GM19438 (cell line): Measurements from ENCODE around the gene MACO1.
"Not testable (repeated sequence)": the region's sequence is repeated elsewhere in the genome, so short reads cannot be mapped to it uniquely, and the experiment has no call there.

ENCODE experiments used
- ATAC-seq: cut with Tn5 transposase; IDR thresholded peaks from one replicate; pipeline ENCODE4 v1.9.1; 2021; ENCODE audit warnings: low read depth; ENCODE audit not compliant: unreplicated experiment

MACO1 gene

DNA sequence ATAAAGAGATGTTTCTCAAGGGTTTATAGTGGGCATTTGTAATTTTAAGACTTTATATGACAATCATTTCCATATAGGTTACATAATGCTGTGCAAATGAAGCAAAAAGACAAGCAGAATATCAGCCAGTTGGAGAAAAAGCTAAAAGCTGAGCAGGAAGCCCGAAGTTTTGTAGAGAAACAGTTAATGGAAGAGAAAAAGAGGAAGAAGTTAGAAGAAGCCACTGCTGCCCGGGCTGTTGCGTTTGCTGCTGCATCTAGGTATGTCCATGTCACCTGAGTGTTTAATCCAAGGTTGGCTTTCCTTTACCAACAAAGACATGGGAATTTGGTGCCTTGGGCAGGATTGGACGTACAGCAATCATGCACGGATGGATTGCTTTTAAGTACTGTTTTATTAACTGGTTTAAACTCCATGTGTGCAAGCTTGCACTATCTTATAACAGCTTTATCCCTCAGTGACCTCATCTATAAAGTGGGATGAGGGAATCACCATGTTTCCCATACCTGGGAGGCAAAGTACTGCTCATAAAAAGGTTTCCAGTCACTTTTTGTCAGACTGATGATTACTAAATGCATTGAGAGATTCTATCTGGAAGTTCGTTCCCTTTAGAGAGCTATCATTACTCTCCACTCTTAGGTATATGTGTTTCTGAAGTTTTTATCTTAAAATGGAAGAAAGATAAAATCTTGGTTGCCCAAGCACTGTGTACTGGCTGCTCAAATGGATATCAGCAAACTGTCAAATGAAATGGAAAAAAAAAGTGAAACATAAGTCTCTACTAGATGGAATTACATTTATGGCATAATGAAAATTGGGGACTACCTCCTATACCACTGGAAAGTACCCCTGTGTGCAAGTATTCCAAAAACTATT is 55.1 kb downstream of the MACO1 start:
- ATAC-seq: no peak

DNA sequence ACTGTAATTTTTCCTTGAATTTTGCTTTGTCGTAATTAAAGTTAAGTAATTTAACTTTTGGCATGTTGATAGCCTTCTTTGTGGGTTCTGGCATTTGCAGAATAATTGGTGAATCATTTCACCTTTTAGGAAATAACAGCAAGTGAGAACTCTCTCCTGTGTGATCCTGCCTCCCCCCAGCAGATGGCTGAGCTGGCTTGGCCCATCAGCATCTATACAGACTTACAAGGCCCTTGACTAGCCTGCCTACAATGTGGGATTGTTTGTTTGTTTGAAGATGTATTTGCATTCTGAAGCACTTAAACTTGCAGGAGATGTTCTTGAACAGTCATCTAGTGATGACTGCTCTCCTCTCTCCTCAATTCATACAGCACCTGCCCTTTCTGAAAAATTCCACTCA is 55.9 kb downstream of the MACO1 start:
- ATAC-seq: no peak

DNA sequence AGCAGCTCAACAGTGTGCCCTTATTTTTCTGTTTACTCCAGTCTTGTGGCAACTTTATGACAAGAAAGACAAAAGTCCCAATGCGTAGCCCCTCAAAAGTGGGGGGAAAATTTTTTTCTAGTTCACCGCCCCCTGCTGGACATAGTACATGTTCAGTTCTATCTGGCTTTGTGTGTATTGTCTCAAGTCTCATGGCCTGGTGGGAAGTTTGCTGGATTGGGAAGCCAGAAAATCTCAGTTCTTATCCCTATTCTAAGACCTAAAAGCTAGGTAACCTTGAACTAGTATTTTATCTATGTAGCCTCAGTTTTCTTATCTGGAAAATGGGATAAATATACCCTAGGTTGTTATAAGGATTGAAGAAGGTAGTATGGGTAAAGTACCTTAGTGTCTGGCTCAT is 56.9 kb downstream of the MACO1 start:
- no peak for ATAC-seq

DNA sequence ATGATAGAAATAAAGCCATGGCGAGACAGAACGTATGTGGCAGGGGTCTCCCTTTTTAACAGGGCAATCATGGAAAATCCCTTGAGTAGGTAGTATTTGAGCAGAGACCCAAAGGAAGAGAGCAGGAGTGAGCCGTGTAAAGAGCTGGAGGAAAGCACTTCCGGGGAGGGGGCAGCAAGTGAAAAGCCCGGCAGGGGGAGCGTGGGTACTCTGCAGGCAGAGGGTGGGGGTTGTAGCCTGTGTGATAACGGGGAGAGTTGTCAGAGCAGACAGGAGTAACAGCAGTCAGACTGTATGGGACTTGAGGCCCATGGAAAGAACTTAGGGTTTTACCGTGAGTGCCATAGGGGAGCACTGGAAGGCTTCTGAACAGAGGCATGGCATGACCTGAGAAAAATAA is 61.6 kb downstream of the MACO1 start:
- ATAC-seq: no peak

GRCh38 chr1:25494952-25495351 is 64.3 kb downstream of the MACO1 start:
- no peak for ATAC-seq

- no peak for ATAC-seq
Observed at GRCh38 chr1:25500694-25501093, 70.0 kb downstream of the MACO1 start.

GRCh38 chr1:25501235-25502058 is 70.8 kb downstream of the MACO1 start:
- ATAC-seq: no peak

DNA sequence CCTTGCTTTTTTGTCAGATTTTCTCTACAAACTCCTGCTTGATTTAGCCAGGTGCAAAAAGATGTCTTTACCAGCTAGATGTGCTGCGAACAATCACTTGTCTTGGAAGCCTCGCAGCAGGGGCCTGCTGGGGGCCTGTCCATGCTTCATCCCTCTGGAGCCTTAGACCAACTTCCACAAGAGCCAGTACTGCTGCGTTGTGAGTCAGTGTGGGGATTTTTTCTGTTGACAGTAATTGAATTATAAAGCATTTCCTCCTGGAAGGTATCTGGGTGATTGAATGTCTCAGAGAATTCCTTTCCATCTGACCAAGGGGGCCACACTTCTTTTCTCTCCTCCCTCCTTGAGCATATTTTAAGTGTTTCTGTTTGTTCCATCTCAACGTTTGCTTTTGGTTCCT is 72.3 kb downstream of the MACO1 start:
- ATAC-seq: no peak

- ATAC-seq: no peak
Observed at GRCh38 chr1:25503551-25504426, 73.1 kb downstream of the MACO1 start.

DNA sequence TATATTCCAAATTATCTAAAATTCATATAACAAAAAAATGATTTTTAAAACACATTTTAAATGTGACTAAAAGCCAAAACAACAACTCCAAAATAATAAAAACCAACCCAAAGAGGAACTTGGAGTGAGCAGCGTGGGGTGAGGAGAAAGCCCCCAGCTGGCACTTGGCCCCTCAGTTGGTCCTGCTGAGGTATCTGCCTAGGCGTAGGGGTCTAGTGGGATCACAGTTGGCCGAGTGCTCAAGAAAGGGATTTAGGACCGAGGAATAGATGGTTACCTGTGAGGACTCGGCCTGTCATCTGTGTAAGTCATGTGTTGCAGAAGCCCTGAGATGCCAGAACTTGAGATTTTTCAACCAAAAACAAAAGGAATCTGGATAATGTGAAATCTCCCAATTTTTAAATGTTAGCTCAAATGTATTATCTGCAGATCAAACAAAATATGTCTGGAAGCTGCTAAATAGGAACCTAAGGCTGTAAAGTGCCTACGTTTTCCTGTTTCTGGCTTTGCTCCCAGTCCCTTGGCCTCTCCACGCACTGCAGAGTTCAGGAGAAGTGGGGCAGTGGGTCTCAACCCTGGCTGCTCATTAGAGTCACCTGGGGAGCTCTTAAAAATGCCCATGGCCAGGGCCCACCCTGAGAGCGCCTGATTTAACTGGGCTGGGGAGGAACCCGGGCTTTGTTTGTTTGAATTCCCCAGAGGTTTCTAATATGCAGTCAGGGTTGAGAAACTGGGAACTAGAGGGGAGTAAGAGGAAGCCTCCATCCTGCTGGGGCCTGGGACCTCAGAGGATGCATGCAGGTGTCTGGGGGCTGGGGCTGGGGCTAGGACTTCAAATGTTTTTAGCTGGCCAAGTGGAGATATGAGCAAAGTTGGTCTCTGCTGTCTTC is 74.3 kb downstream of the MACO1 start:
- ATAC-seq: no peak

DNA sequence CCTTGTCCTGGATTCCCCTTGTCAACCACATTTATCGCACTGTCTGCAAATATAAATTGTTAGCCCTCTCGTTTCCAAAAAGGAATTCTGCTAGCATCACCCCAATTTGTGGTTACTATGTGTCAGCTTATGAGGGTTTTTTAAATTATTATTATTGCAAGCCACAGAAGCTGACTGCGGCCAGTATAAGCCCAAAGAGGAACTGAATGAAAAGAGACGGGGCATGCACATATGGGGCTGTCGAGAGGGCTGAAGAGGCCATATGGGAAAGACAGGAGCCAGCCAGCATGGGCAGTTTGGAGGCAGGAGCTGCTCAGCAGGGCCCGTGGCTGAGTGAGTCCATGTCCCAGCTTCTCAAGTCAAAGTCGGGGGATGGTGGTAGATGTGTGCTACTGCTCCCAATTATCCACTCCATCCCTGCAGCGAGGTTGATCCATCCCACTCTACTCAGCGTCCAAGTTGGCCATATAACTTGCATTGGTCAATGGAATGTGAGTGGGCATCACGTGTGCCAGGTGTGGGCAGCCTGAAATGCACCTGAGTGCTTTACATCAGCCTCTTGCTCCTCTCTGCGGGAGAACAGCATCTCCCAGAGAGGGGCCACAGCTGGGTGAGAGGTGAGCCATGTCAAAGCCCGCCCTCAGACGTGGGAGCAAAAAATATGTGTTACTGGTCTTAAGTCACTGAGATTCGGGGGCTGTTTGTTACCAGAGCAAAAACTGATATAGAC is 75.1 kb downstream of the MACO1 start:
- ATAC-seq: no peak

- not testable (repeated sequence) for ATAC-seq
Observed at GRCh38 chr1:25506566-25507463, 76.1 kb downstream of the MACO1 start.

GRCh38 chr1:25513666-25514065 is 83.0 kb downstream of the MACO1 start:
- ATAC-seq: no peak

DNA sequence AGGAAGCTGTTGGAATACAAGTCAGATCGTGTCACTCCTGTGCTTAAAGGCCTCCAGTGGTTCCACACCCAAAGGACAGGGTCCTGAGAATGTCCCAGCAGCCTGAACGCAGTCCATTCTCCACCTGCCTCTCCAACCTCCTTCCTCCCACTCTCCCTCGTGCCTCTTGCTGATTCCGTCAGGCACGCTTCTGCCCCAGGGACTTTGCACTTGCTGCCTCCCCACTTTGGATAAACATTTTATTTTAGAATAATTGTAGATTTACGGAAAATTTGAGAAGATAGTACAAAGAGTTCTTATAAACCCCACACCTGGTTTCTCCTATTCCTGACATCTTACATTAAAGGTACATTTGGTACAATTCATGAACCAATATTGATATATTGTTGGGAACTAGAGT is 84.3 kb downstream of the MACO1 start:
- ATAC-seq: no peak

DNA sequence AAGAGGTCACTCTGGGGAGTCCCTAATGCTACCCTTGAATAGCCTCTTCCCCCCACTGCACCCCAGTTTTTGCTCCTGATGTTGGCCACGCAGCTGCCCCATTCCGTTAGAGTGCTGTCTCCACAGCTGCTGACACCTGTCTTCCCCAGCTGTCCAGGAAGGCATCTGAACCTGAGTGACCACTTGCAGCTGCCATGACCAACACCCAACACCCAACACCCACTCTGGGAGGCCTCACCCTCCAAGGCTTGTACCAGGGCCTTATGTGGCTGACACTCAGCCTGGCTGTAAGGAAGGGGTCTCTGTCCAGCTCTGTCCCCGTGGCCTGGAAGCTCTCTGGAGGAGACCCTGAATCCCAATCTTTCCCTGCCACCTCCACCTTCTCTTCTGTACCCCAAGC is 86.0 kb downstream of the MACO1 start:
- ATAC-seq: no peak

- ATAC-seq: no peak
Observed at GRCh38 chr1:25517476-25518394, 87.0 kb downstream of the MACO1 start.

DNA sequence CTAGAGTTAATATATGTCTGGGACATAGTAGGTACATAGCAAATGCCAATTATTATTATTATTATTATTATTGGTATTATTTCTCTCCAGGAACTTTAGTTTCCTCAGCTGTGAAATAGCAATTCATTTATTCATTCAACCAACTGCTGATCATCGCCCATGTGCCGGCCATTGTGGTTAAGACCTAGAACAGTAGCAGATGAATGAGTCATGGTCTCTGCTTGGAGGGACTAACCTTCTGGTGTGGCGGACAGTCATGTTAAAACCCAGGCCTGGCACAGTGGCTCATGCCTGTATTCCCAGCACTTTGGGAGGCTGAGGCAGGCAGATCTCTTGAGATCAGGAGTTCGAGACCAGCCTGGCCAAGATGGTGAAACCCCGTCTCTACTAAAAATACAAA is 88.9 kb downstream of the MACO1 start:
- ATAC-seq: no peak
